Measurements from ENCODE around the gene ADGRG3.

DNA sequence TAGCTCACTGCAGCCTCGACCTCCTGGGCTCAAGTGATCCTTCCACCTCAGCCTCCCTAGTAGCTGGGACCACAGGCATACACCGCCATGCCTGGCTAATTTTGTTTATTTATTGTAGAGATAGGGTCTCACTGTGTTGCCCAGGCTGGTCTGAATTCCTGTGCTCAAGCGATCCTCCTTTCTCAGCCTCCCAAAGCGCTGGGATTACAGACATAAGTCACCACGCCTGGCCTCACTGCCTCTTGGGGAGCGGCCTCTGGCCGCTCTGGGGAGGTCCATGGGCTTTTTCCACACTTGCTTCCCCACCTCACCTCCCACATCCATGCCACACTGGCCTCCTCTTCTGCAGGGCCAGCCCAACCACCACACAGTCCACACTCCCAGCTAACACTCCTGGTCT is 18.3 kb upstream of the ADGRG3 start:
- TF ChIP-seq ZNF699 (CRISPR knock-in tag; IDR thresholded peaks at IDR 0.05; ENCODE audit: insufficient replicate concordance), result no peak
- TF ChIP-seq MAZ (CRISPR knock-in tag; conservative IDR thresholded peaks at IDR 0.05 in 1 of 2, IDR thresholded peaks at IDR 0.05 in 1 of 2), result no peak
- no peak for TF ChIP-seq GATAD2A (IDR thresholded peaks at IDR 0.05)
- TF ChIP-seq, protein P1, sequence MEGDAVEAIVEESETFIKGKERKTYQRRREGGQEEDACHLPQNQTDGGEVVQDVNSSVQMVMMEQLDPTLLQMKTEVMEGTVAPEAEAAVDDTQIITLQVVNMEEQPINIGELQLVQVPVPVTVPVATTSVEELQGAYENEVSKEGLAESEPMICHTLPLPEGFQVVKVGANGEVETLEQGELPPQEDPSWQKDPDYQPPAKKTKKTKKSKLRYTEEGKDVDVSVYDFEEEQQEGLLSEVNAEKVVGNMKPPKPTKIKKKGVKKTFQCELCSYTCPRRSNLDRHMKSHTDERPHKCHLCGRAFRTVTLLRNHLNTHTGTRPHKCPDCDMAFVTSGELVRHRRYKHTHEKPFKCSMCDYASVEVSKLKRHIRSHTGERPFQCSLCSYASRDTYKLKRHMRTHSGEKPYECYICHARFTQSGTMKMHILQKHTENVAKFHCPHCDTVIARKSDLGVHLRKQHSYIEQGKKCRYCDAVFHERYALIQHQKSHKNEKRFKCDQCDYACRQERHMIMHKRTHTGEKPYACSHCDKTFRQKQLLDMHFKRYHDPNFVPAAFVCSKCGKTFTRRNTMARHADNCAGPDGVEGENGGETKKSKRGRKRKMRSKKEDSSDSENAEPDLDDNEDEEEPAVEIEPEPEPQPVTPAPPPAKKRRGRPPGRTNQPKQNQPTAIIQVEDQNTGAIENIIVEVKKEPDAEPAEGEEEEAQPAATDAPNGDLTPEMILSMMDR (IDR thresholded peaks at IDR 0.05 in 2 of 3, conservative IDR thresholded peaks at IDR 0.05 in 1 of 3; ENCODE audit: insufficient read depth in 2 of 3, low read depth in 1 of 3, low read length in 3 of 3), result no peak
- TF ChIP-seq, protein P2, sequence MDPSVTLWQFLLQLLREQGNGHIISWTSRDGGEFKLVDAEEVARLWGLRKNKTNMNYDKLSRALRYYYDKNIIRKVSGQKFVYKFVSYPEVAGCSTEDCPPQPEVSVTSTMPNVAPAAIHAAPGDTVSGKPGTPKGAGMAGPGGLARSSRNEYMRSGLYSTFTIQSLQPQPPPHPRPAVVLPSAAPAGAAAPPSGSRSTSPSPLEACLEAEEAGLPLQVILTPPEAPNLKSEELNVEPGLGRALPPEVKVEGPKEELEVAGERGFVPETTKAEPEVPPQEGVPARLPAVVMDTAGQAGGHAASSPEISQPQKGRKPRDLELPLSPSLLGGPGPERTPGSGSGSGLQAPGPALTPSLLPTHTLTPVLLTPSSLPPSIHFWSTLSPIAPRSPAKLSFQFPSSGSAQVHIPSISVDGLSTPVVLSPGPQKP (CRISPR knock-in tag; IDR thresholded peaks at IDR 0.05), result no peak
